T-helper 1 cell treated with Interleukin-12 subunit alpha and Interleukin-12 subunit beta and Interleukin-4 antibody, amounts not matched to agents 30 μg/mL and 1 μg/mL, for 36 hours (primary cell): ENCODE measurements around the gene HDAC5.
"Not testable (repeated sequence)": the region's sequence is repeated elsewhere in the genome, so short reads cannot be mapped to it uniquely, and the experiment has no call there.

Experiments used
- H3K27ac Mint-ChIP-seq: one replicate; pipeline ENCODE4 v1.8.0; 2021; ENCODE audit warnings: mild to moderate bottlenecking, mixed read lengths
- H3K27me3 Mint-ChIP-seq: one replicate; pipeline ENCODE4 v1.8.0; 2021; ENCODE audit warnings: low read depth, mixed read lengths
- H3K36me3 Mint-ChIP-seq: one replicate; pipeline ENCODE4 v1.8.0; 2021; ENCODE audit warnings: low read depth, mixed read lengths
- H3K4me1 Mint-ChIP-seq: one replicate; pipeline ENCODE4 v1.8.0; 2021; ENCODE audit warnings: low read depth, mixed read lengths
- H3K4me3 Mint-ChIP-seq: one replicate; pipeline ENCODE4 v1.8.0; 2021; ENCODE audit warnings: mild to moderate bottlenecking, moderate library complexity, mixed read lengths
- H3K9me3 Mint-ChIP-seq: one replicate; pipeline ENCODE4 v1.8.0; 2021; ENCODE audit warnings: mixed read lengths

Gene HDAC5

GRCh38 chr17:44123356-44124117 is at the start of gene HDAC5:
Gene HDAC5, minus strand, starts transcription at chr17:44123641. Its CDS starts 6,126 bp downstream, at chr17:44117515.
- H3K27me3 Mint-ChIP-seq: peaks cover 11% of the 10 kb centered on the region
- H3K4me3 Mint-ChIP-seq: peak within 1 kb of the TSS; percentile 92
- H3K27ac Mint-ChIP-seq: peak within 1 kb of the TSS; percentile 95
- H3K36me3 Mint-ChIP-seq: no peaks in the 10 kb centered on the region
- peaks cover 17% of the 10 kb centered on the region for H3K4me1 Mint-ChIP-seq
- H3K9me3 Mint-ChIP-seq: no peaks in the 10 kb centered on the region

- Mint-ChIP-seq H3K4me1 (peaks cover 10% of the 10 kb centered on the region), H3K27ac (no peak overlapping the region), H3K27me3 (no peaks in the 10 kb centered on the region), H3K9me3 (no peaks in the 10 kb centered on the region), H3K36me3 (peaks cover 12% of the 10 kb centered on the region), H3K4me3 (no peak overlapping the region)
Measured at GRCh38 chr17:44171931-44172455, 48.6 kb upstream of the HDAC5 start.

GRCh38 chr17:44170499-44171201 is 47.2 kb upstream of the HDAC5 start, which contains the start of gene ASB16:
Gene ASB16, plus strand, starts transcription at chr17:44170704. Its CDS starts 86 bp downstream, at chr17:44170790.
- H3K9me3 Mint-ChIP-seq: no peaks in the 10 kb centered on the region
- peaks cover 10% of the 10 kb centered on the region for H3K4me1 Mint-ChIP-seq
- H3K4me3 Mint-ChIP-seq: no peak within 1 kb of the TSS
- peak within 1 kb of the TSS; percentile 55 for H3K27ac Mint-ChIP-seq
- no peaks in the 10 kb centered on the region for H3K27me3 Mint-ChIP-seq
- peaks cover 6% of the 10 kb centered on the region for H3K36me3 Mint-ChIP-seq

- Mint-ChIP-seq H3K4me1 (peaks cover 10% of the 10 kb centered on the region), H3K27ac (peak overlapping the region; percentile 55), H3K27me3 (no peaks in the 10 kb centered on the region), H3K9me3 (no peaks in the 10 kb centered on the region), H3K36me3 (peaks cover 3% of the 10 kb centered on the region), H3K4me3 (no peak overlapping the region)
Measured at GRCh38 chr17:44170135-44170498, 46.7 kb upstream of the HDAC5 start.

- no peak overlapping the region for H3K4me3 Mint-ChIP-seq
- peaks cover 10% of the 10 kb centered on the region for H3K4me1 Mint-ChIP-seq
- no peaks in the 10 kb centered on the region for H3K27me3 Mint-ChIP-seq
- no peak overlapping the region for H3K27ac Mint-ChIP-seq
- peaks cover under 1% of the 10 kb centered on the region for H3K36me3 Mint-ChIP-seq
- no peaks in the 10 kb centered on the region for H3K9me3 Mint-ChIP-seq
Measured at GRCh38 chr17:44167181-44167861, 43.9 kb upstream of the HDAC5 start.

GRCh38 chr17:44164476-44164875 is 41.0 kb upstream of the HDAC5 start:
- no peaks in the 10 kb centered on the region for H3K27me3 Mint-ChIP-seq
- H3K4me3 Mint-ChIP-seq: no peak overlapping the region
- no peaks in the 10 kb centered on the region for H3K9me3 Mint-ChIP-seq
- H3K36me3 Mint-ChIP-seq: peaks cover 3% of the 10 kb centered on the region
- H3K4me1 Mint-ChIP-seq: peaks cover 8% of the 10 kb centered on the region
- H3K27ac Mint-ChIP-seq: no peak overlapping the region

- no peak overlapping the region for H3K27ac Mint-ChIP-seq
- H3K4me1 Mint-ChIP-seq: no peaks in the 10 kb centered on the region
Measured at GRCh38 chr17:44159519-44160210, 36.2 kb upstream of the HDAC5 start.

GRCh38 chr17:44155488-44155887 is 32.0 kb upstream of the HDAC5 start:
- Mint-ChIP-seq H3K4me3 (no peak overlapping the region), H3K27ac (no peak overlapping the region), H3K27me3 (no peaks in the 10 kb centered on the region), H3K4me1 (peaks cover 9% of the 10 kb centered on the region), H3K36me3 (peaks cover 7% of the 10 kb centered on the region), H3K9me3 (no peaks in the 10 kb centered on the region)

More at GRCh38 chr17:44159519-44160210, 36.2 kb upstream of the HDAC5 start:
- Mint-ChIP-seq H3K4me3 (no peak overlapping the region), H3K9me3 (no peaks in the 10 kb centered on the region), H3K36me3 (peaks cover 9% of the 10 kb centered on the region), H3K27me3 (no peaks in the 10 kb centered on the region)

- H3K36me3 Mint-ChIP-seq: peaks cover 14% of the 10 kb centered on the region
- H3K9me3 Mint-ChIP-seq: no peaks in the 10 kb centered on the region
- no peak overlapping the region for H3K4me3 Mint-ChIP-seq
- peak overlapping the region; percentile 34 for H3K27ac Mint-ChIP-seq
- peaks cover 11% of the 10 kb centered on the region for H3K4me1 Mint-ChIP-seq
- no peaks in the 10 kb centered on the region for H3K27me3 Mint-ChIP-seq
Measured at GRCh38 chr17:44152875-44153274, 29.4 kb upstream of the HDAC5 start.

- Mint-ChIP-seq H3K4me1 (peaks cover 15% of the 10 kb centered on the region), H3K4me3 (no peak overlapping the region), H3K27me3 (no peaks in the 10 kb centered on the region), H3K36me3 (peaks cover 12% of the 10 kb centered on the region), H3K27ac (peak overlapping the region; percentile 58), H3K9me3 (no peaks in the 10 kb centered on the region)
Measured at GRCh38 chr17:44149750-44150329, 26.4 kb upstream of the HDAC5 start.

- Mint-ChIP-seq H3K4me1 (peaks cover 15% of the 10 kb centered on the region), H3K36me3 (peaks cover 12% of the 10 kb centered on the region)
- H3K27me3 Mint-ChIP-seq, H3K9me3 Mint-ChIP-seq, H3K27ac Mint-ChIP-seq, H3K4me3 Mint-ChIP-seq: not testable (repeated sequence)
Measured at GRCh38 chr17:44149066-44149465, 25.6 kb upstream of the HDAC5 start.

GRCh38 chr17:44147812-44148211 is 24.4 kb upstream of the HDAC5 start:
- H3K4me3 Mint-ChIP-seq: no peak overlapping the region
- peaks cover 13% of the 10 kb centered on the region for H3K4me1 Mint-ChIP-seq
- H3K27ac Mint-ChIP-seq: no peak overlapping the region
- H3K9me3 Mint-ChIP-seq: no peaks in the 10 kb centered on the region
- H3K27me3 Mint-ChIP-seq: no peaks in the 10 kb centered on the region
- peaks cover 12% of the 10 kb centered on the region for H3K36me3 Mint-ChIP-seq

- Mint-ChIP-seq H3K4me3 (no peak overlapping the region), H3K36me3 (peaks cover 12% of the 10 kb centered on the region), H3K27ac (no peak overlapping the region), H3K9me3 (no peaks in the 10 kb centered on the region), H3K4me1 (peaks cover 14% of the 10 kb centered on the region), H3K27me3 (no peaks in the 10 kb centered on the region)
Measured at GRCh38 chr17:44146375-44147346, 23.2 kb upstream of the HDAC5 start.
